ENCODE results near the gene RADIL.

RADIL gene

DNA sequence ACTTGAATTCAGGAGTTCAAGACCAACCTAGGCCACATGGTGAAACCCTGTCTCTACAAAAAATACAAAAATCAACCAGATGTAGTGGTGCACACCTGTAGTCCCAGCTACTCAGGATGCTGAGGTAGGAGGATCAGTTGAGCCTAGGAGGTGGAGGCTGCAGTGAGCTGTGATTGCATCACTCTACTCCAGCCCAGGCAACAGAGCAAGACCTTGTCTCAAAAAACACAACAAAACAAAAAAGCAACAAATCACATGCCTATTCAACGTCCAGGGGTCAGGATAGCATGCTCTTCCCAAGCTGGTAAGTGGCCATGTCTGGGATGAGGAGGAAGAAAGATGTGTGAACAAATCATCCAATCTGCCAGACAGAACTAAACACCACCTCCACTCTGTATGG is 6.2 kb upstream of the RADIL start:
- ATAC-seq (no peak), DNase-seq (no peak)
- H3K27ac Mint-ChIP-seq: no peak overlapping the region
- H3K27me3 Mint-ChIP-seq: no peaks in the 10 kb centered on the region
- no peaks in the 10 kb centered on the region for H3K4me1 Mint-ChIP-seq
- peaks cover 6 to 10% of the 10 kb centered on the region in 2 donors for H3K9me3 Mint-ChIP-seq
- H3K4me3 Mint-ChIP-seq: no peak overlapping the region

DNA sequence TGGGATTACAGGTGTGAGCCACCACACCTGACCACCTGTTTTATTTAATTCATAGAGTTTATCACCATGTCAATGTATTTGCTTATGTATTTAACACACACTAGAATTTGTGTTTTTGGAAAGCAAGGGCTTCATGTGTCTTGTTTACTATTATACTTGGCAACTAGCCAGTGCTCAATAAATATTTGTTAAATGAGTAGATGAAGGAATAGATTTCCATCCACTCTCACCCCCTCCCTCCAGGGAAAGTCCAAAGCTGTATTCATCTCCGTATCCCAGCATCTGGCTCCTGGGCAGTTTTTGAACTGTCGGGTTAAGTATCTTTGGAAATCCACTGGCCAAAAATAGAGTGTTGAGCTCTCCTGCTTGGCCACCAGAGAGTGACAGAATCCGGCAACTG is 4.6 kb upstream of the RADIL start:
- no peak overlapping the region for H3K27ac Mint-ChIP-seq
- no peaks in the 10 kb centered on the region for H3K27me3 Mint-ChIP-seq
- no peak for ATAC-seq

DNA sequence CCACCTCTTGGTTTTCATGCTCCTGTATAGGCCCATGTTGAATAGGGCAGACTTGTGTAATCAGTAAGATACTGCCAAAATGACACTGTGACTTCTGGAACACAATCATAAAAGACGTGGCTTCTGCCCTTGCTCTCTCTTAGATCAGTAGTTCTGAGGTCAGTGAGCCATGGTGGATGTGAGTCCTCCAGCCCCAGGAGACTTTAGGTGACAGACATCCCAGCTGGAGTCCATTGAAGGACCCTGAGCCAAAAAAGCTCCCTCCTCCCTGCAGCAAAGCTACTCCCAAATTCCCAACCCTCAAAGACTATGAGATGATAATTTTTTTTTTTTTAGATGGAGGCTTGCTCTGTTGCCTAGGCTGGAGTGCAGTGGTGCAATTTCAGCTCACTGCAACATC is 3.2 kb upstream of the RADIL start:
- ATAC-seq (no peak), DNase-seq (no peak)
- Mint-ChIP-seq H3K27ac (no peak overlapping the region), H3K4me1 (peaks cover 12% of the 10 kb centered on the region), H3K9me3 (no peaks in the 10 kb centered on the region), H3K4me3 (no peak overlapping the region), H3K27me3 (peaks cover 15% of the 10 kb centered on the region)

More for the DNA sequence above, 4.6 kb upstream of the RADIL start:
- Mint-ChIP-seq H3K4me3 (no peak overlapping the region), H3K4me1 (no peaks in the 10 kb centered on the region), H3K9me3 (no peaks in the 10 kb centered on the region)
- DNase-seq: no peak

DNA sequence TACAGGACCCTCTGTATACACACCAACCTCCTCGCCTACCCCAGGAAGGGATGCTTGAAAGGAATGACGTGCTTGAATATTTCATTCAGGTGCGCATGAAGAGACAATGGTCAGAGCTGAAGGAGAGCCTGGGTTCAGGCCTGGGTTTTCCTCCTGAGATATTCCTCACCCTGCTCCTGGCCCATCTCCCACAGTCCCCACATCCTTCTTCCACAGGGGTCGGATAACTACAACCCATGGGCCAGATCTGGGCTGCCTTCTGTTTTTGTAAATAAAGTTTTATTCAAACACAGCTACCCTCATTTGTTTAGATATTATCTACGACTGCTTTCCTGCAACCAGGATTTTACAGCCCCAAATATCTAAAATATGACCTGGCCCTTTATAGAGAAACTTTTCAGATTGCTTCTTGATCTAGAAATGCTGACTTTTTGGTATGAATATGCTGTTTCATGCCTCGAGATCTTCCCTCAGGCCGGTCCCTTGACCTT is 1.8 kb upstream of the RADIL start:
- Mint-ChIP-seq H3K27me3 (peaks cover 21% of the 10 kb centered on the region), H3K27ac (no peak overlapping the region), H3K4me1 (peaks cover 12% of the 10 kb centered on the region), H3K9me3 (no peaks in the 10 kb centered on the region), H3K4me3 (no peak overlapping the region)
- no peak for DNase-seq
- ATAC-seq: no peak

DNA sequence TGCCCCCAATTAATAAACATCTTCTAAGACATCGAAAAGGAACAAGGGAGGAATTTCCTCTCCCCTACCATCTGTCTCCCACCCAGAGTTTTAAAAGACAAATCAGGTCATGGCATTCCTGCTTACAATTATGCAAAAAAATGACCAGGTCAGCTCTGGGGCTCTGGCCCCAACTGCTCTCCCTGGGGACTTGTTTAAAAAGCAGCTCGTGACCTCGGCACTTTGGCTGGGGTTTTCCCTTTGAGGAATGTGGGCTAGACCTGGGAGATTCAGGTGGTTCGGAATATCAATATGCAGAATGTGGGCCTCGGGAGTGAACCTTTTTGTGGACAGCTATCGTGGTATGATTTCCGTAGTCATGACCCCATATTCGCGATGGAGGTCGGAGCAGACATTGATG is 648 bp upstream of the RADIL start:
- DNase-seq: no peak

DNA sequence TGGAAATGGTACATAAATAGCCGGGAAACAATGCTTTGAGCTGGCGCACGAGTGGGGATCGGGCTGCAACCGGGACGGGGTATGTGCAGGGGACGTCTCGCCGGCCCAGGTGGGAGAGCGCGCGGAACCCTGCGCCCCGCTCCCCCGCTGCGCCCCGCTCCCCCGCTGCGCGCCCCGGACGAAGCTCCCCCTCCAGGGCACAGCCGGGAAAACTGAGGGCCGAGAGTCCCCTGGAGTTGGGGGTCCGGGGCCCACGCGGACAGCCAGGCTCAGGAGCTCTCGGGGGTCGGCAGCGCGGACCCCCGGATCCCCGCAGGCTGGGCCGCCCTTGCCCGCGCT is 514 bp downstream of the RADIL start:
- Mint-ChIP-seq H3K4me3 (peak overlapping the region; percentile 71 to 76), H3K27me3 (peaks cover 39% of the 10 kb centered on the region), H3K9me3 (no peaks in the 10 kb centered on the region), H3K4me1 (peaks cover 12% of the 10 kb centered on the region), H3K27ac (peak overlapping the region in 1 of 2 donors; percentile 84)
- ATAC-seq (peak; percentile 26), DNase-seq (no peak)

More for the DNA sequence above, 648 bp upstream of the RADIL start:
- no peaks in the 10 kb centered on the region for H3K9me3 Mint-ChIP-seq
- no peak for ATAC-seq
- H3K4me3 Mint-ChIP-seq: no peak overlapping the region
- H3K27me3 Mint-ChIP-seq: peaks cover 33% of the 10 kb centered on the region
- H3K27ac Mint-ChIP-seq: no peak overlapping the region
- peaks cover 12% of the 10 kb centered on the region for H3K4me1 Mint-ChIP-seq

DNA sequence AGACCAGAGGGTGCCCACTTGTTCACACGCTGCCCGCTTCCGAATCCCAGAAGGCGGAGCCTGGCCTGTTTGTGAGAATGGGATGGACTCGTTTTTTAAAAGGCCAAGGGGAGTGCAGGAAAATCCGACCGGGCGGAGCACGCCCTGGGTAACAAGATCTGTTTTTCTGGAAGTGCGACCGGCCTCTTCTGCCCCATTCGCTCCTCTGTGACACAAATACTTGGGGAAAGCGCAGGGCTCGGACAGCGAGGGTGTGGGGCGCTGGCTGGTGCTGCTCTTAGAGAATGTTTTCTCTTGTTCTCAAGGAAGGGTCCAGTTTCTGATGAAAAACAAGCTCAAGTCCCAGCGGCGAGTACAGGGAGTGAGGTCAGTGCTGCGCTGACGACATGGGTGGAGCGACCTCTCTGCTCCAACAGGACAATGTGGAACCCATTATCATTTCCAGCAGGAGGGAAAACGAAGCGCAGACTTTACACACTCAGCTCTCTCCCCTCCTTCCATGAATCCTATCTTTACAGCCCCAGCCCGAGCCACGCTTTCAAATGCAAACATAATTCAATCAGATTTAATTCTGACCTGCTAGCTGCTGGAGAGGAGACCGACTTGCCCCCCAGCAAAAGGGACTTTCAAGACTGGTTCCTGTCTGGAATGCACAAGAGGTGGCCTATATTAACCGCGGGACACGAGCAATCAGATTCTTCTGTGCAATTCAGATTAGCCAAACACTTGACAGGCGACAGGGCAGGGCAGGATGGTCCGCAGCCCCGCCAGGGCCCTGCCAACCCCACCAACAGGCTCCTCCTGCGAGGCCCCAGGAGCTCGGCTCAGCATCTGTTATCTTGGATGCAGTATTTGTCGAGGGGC is 1.1 kb downstream of the RADIL start:
- H3K27ac Mint-ChIP-seq: peak overlapping the region in 1 of 2 donors; percentile 84
- peaks cover 45% of the 10 kb centered on the region for H3K27me3 Mint-ChIP-seq
- no peak for ATAC-seq
- peaks cover 12% of the 10 kb centered on the region for H3K4me1 Mint-ChIP-seq
- H3K4me3 Mint-ChIP-seq: peak overlapping the region; percentile 71 to 76
- no peaks in the 10 kb centered on the region for H3K9me3 Mint-ChIP-seq
- DNase-seq: peak in 1 of 2 donors; percentile 20

DNA sequence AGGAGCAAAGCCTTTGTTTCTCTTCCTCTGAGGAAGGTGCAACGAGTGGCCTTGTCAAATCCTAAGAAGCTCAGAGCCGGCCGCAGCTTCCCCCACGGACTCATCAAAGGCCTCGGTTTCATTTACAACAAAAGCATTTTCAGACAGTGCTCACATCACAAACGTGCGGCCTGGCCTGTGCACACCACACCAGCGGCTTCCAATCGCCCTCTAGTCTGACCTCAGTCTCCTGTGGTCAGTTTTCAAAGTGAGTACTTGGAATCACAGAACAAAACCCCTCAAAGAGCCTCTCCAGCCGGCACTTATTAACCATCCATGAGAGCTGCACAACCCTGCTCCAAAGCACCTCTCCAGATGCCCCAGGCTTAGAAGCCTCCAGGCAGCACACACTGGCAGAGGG is 3.3 kb downstream of the RADIL start:
- peaks cover 12% of the 10 kb centered on the region for H3K4me1 Mint-ChIP-seq
- no peak overlapping the region for H3K27ac Mint-ChIP-seq
- ATAC-seq: no peak
- no peak for DNase-seq
- H3K9me3 Mint-ChIP-seq: no peaks in the 10 kb centered on the region
- H3K4me3 Mint-ChIP-seq: no peak overlapping the region
- H3K27me3 Mint-ChIP-seq: peaks cover 48% of the 10 kb centered on the region

DNA sequence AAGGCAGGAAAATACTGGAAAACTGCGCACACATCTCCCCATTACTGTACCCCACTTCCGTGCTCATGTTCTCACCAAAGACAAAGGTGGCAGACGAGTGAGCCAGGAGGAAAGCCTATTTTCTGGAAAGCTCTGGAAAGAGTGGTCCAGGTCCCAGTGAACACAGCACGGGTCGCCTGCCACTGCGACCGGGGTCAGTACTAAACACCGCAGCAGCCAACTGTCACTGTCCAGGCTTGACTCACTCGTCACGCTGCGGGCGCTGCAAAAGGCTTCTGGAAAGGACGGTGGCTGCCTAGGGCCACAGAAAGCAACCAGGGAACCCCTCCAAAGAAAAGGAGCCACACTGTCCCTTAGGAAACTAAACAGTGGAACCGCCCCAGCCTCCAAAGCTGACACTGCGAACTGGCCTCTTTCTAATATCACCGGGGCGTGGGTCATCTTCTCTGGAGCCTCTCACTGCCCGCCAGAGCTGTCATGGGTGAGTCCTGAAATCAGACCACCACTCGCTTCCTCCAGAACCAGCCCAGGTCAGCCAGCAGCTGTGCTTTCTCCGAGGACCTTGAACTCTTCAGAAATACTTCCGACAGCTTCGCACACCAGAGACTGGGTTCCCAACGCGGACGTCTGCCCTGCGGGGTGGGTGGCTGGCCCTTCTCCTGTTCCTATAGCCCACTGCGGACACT is 4.0 kb downstream of the RADIL start:
- Mint-ChIP-seq H3K4me1 (peaks cover 12% of the 10 kb centered on the region), H3K27me3 (peaks cover 48% of the 10 kb centered on the region), H3K4me3 (no peak overlapping the region), H3K27ac (no peak overlapping the region), H3K9me3 (no peaks in the 10 kb centered on the region)
- DNase-seq (no peak), ATAC-seq (no peak)

DNA sequence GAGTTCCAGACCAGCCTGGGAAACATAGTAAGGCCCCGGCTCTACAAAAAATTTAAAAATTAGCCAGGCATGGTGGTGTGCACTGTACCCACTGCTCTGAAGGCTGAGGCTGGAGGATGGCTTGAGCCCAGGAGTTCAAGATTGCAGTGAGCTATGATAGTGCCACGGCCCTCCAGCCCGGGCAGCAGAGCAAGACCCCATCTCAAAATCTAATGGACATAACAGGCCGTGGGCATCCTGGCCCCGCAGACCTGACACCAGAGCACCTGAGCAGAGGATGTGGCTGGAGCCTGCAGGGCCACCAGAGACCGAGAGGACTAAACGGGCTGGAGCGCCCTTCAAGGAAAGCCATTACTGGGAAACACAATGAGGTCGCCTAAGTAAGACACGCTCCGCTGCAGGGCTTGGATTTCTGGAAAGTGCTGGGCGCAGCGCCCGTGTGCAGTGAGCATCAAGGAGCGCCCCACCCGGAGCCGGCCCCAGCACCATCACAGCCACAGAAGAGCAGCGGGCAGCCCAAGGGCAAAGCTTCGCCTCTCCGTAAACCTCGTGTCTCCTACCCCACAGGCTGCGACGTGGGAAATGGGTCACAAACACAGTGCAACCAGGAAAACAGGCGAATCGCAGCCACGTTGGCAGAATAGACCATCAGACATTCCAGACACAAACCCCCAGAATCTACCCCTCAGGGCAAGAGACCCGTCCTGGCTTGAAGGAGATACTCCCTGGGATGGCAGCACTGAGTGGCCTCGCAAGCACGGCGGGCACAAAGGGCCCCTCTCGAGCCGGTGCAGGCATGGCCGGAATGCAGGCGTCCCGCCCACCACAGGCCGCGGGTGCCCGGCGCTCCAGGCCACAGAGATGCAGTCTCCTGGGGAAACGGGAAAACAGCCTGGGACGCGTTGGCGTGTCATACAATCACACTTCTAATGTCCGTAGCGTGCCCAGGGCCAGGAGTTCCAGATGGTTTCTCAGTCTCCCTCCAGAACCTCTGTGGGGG is 4.9 kb downstream of the RADIL start:
- no peaks in the 10 kb centered on the region for H3K9me3 Mint-ChIP-seq
- no peak overlapping the region for H3K4me3 Mint-ChIP-seq
- DNase-seq (no peak), ATAC-seq (no peak)
- H3K27ac Mint-ChIP-seq: no peak overlapping the region
- peaks cover 49% of the 10 kb centered on the region for H3K27me3 Mint-ChIP-seq
- peaks cover 12% of the 10 kb centered on the region for H3K4me1 Mint-ChIP-seq

DNA sequence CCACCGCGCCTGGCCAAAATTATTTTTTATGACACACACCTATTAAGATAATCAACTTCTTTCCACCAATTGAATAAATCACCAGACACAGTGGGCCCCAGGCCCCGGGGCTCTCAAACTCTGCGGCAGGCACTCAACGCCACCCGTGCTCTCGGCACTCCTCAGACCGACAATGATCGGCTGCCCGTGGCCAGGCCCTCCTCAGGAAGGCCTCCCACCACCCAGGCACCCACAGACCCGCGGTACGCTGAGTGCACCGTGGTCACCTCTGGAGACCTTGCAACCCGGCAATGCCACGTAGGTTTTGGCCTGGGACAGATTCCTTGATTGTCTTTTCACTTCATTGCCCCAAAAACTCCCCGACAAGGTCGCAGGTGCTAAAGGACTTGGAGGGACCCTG is 6.9 kb downstream of the RADIL start:
- ATAC-seq (no peak), DNase-seq (no peak)
- no peak overlapping the region for H3K4me3 Mint-ChIP-seq
- peaks cover 53% of the 10 kb centered on the region for H3K27me3 Mint-ChIP-seq
- no peaks in the 10 kb centered on the region for H3K9me3 Mint-ChIP-seq
- no peak overlapping the region for H3K27ac Mint-ChIP-seq
- peaks cover 3% of the 10 kb centered on the region for H3K4me1 Mint-ChIP-seq

DNA sequence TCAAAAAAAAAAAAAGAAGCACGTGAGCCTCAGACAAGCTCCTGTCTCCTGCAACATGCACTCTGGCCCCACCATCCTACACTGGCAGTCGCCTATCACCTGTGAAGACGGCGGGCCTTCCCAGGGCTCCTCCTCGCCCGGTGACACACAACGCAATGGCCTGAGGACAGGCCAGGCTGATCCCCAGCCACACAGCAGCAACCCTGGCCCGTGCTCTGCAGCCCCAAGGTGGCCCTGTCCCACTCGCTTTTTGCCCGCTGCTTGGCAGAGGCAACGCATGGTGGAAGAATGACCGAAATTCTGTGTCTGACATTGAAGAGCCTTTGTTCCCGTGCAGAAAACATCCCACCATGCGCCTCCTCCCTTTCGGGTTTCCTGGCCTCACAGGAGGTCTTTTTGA is 8.1 kb downstream of the RADIL start:
- DNase-seq (no peak), ATAC-seq (no peak)
- peaks cover 60% of the 10 kb centered on the region for H3K27me3 Mint-ChIP-seq
- peaks cover 13% of the 10 kb centered on the region for H3K4me1 Mint-ChIP-seq
- H3K9me3 Mint-ChIP-seq: no peaks in the 10 kb centered on the region
- no peak overlapping the region for H3K4me3 Mint-ChIP-seq
- H3K27ac Mint-ChIP-seq: no peak overlapping the region

DNA sequence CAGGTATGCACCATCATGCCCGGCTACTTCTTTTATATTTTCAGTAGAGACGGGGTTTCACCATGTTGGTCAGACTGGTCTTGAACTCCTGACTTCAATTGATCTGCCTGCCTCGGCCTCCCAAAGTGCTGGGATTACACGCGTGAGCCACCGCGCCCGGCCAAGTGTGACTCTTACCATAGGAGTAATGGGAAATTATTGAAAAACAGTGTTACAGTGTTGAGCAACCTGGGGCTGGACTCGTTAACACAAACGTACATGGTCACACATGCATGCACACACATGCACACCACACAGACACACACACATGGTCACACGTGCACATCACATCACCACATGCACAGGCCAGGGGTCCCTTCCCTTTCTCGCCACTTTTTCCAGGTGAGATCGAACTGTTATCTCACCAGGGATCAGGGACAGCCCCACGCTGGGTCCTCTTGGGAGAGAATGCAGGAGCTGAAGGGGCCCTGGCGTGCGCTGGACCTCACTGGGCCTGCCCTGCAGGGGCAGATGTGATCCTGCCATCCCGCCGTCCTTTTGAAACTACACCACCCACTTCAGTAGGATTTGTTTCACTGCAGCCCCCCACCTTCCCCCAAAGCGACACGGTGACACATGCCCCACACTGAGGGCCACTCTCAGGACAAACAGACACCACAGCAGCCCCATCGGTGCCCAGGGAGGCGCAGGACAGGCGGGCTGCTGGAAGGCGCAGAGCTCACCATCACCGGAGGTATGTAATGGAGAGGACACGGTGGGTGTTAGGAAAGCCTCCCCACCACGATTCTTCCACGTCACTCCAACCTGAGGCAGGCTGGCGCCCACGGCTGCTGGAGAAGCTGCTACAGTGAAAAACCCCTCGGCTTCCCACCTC is 10.2 kb downstream of the RADIL start:
- Mint-ChIP-seq H3K4me1 (peaks cover 19% of the 10 kb centered on the region), H3K9me3 (no peaks in the 10 kb centered on the region), H3K27me3 (peaks cover 51% of the 10 kb centered on the region), H3K27ac (no peak overlapping the region), H3K4me3 (no peak overlapping the region)
- ATAC-seq (no peak), DNase-seq (no peak)

DNA sequence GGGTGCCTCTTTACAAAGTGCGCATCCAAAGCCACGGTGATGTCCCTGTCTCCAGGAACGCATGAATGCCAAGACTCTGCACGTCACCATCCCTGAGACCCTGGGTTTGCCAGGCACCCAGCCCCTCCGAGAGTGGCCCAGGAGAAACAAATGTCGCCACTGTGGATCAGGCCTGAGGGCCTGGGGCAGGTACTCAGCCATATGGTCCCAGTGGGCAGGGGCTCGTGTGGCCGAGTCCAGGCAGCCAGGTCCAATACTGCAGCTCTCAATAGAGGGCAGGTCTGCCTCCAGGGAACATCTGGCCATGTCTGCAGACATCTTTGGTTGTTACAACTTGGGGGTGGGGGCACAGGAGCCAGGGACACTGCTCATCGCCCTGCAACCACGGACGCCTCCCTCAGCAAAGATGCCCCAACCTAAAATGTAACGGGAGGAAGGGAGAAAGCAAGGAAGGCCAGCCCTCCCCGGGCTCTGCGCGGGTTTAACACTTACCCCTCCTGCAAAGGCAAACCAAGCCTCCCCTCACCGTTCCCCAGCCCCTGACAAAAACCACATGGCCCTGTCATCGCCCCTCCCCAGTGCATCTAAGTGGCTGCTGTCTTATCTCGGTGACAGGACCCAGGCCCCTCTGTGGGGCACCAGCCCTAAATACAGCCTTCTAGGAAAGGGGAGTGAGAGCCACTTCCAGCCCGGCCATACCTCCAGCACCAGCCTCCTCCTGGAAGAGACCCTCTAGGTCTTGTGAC is 11.4 kb downstream of the RADIL start:
- Mint-ChIP-seq H3K27ac (peak overlapping the region in 1 of 2 donors; percentile 82), H3K27me3 (peaks cover 39% of the 10 kb centered on the region), H3K9me3 (no peaks in the 10 kb centered on the region), H3K4me1 (peaks cover 19% of the 10 kb centered on the region), H3K4me3 (no peak overlapping the region)
- no peak for DNase-seq
- no peak for ATAC-seq
